Muscle layer of colon (tissue), 2 donors: ENCODE results near the gene PNPLA5.

ENCODE experiments used
- H3K27ac ChIP-seq: one replicate; pipeline ENCODE4 v1.7.0; 2013; ENCODE audit warnings: low read depth, mild to moderate bottlenecking, low read length, moderate library complexity
- H3K27me3 ChIP-seq, 2 donors: one replicate each; pipeline ENCODE4 v1.7.0; 2013; ENCODE audit warnings: low read length in 2 of 2, mild to moderate bottlenecking in 2 of 2; ENCODE audit not compliant: insufficient read depth in 2 of 2, control insufficient read depth in 1 of 2
- H3K36me3 ChIP-seq: one replicate; pipeline ENCODE4 v1.7.0; 2013; ENCODE audit warnings: mild to moderate bottlenecking, low read length; ENCODE audit not compliant: insufficient read depth
- H3K4me1 ChIP-seq: one replicate; pipeline ENCODE4 v1.7.0; 2013; ENCODE audit warnings: mild to moderate bottlenecking, low read length; ENCODE audit not compliant: insufficient read depth
- H3K4me3 ChIP-seq, 2 donors: one replicate each; pipeline ENCODE4 v1.7.0; 2013; ENCODE audit warnings: low read length in 2 of 2, low read depth in 1 of 2, mild to moderate bottlenecking in 1 of 2, moderate library complexity in 1 of 2
- H3K9ac ChIP-seq: one replicate; pipeline ENCODE4 v1.7.0; 2013; ENCODE audit warnings: low read length
- H3K9me3 ChIP-seq: one replicate; pipeline ENCODE4 v1.7.0; 2013; ENCODE audit warnings: mild to moderate bottlenecking, low read length
- donor health status: abdominal sarcoma.
- donor health status: Adenocarcinoma of cecum.

PNPLA5 gene

GRCh38 chr22:43831561-43832392 is 60.0 kb downstream of the PNPLA5 start:
- H3K4me3 ChIP-seq, result no peak overlapping the region
- H3K27me3 ChIP-seq, result peaks cover 0 to 4% of the 10 kb centered on the region in 2 donors
- peaks cover 9% of the 10 kb centered on the region for H3K4me1 ChIP-seq
- no peaks in the 10 kb centered on the region for H3K36me3 ChIP-seq
- H3K9ac ChIP-seq, result no peak overlapping the region
- H3K9me3 ChIP-seq, result no peaks in the 10 kb centered on the region
- no peak overlapping the region for H3K27ac ChIP-seq

GRCh38 chr22:43830931-43831560 is 60.8 kb downstream of the PNPLA5 start:
- Histone ChIP-seq H3K27ac (no peak overlapping the region), H3K36me3 (no peaks in the 10 kb centered on the region), H3K9me3 (no peaks in the 10 kb centered on the region), H3K4me3 (no peak overlapping the region), H3K4me1 (peaks cover 16% of the 10 kb centered on the region), H3K27me3 (peaks cover 0 to 4% of the 10 kb centered on the region in 2 donors), H3K9ac (no peak overlapping the region)

- Histone ChIP-seq H3K36me3 (no peaks in the 10 kb centered on the region), H3K9ac (no peak overlapping the region), H3K4me1 (peaks cover 20% of the 10 kb centered on the region), H3K4me3 (no peak overlapping the region), H3K9me3 (no peaks in the 10 kb centered on the region), H3K27me3 (peaks cover 0 to 2% of the 10 kb centered on the region in 2 donors), H3K27ac (no peak overlapping the region)
Measured at GRCh38 chr22:43829904-43830851, 61.6 kb downstream of the PNPLA5 start.
